Ecto neural progenitor cell (in vitro differentiated cells): ENCODE data around the gene SOX13.
"Not testable (repeated sequence)": the region's sequence is repeated elsewhere in the genome, so short reads cannot be mapped to it uniquely, and the experiment has no call there.

ENCODE experiments used
- DNase-seq: peaks from one replicate; pipeline ENCODE4 v3.0.0-alpha.2; 2018; ENCODE audit warnings: low spot score

Gene SOX13

DNA sequence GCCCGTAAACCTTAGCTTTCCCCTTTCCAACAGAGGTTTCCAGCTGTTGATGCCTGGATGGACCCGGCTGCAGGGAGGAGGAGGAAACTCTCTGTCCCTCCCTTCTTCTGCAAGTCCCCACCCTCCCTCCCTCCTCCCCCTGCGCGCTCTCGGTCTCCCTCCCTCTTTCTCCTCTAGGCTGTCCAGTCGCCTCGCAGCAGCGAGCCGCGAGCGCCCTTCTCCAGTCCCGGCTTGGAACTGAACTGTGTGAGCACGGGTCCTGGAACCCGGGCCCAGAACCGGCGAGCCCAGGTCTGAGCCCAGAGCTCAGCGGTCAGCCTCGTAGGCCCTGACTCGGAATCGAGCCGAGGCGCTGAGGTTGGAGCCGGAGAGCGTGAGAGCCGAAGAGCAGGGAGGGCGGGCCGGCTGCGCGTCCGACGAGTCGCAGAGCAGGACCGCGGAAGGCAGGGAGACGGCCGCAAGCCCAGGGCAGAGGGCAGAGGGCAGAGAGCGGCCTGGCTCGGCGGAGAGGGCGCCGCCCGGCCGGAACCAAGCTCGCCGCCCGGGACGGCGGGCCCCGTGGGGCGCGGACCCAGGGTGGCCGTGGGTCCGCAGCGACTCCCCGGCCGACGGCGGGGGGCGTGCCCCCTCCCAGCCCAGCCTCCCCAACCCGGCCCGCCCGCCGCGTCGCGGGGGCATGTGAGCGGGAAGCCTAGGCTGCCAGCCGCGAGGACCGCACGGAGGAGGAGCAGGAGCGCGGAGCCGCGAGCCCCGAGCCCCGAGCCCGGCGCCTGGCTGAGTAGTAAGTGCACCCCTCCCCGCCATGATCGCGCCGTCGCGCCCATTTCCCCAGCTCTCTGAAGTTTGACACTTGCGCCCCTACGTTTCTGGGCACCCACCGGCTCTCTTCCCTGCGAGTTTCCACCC lies at the start of gene SOX13:
Gene SOX13 (plus strand): TSS at position 185 of the 906 bp plus-strand sequence. CDS start 39,801 bp downstream, outside the sequence.
- DNase-seq, result peak; percentile 92

DNA sequence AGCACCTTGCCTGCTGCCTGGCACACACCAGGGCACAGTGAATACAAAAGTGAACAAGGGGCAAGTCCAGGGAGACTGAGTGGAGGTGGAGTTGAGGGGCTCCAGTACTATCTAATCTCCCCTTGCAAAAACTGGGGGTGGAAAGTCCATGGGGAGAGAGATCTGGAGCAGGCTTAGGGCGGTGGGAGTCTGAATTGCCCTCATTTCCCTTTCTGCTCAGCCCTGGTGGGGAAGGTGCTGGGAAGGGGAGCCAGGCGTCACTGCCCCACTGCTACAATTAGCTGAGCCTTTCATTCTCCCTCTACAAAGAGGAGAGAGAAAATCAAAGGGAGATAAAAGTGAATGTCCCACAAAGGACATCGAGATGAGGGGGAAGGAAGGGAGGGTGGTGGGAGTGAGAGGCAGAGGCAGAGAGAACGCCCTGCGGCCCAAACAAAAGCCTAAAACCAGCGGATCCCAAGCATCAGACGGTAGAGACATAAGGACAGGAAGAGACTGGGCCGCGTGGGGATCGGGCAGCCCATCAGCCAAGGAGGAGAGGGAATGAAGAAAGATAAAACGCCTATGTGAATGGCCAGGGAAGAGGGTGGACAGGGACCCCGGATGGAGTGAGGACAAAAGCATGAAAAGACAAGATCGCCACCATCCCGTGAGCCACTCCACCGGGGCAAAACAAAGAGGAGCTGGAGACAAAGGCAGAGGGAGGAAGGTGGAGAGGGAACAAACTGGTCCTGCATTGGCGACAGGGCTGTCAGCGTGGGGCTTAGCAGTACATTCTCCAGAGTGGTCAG lies 46.8 kb upstream of the SOX13 start:
- DNase-seq, result no peak

- no peak for DNase-seq
Measured at GRCh38 chr1:204027446-204027845, 45.5 kb upstream of the SOX13 start.

DNA sequence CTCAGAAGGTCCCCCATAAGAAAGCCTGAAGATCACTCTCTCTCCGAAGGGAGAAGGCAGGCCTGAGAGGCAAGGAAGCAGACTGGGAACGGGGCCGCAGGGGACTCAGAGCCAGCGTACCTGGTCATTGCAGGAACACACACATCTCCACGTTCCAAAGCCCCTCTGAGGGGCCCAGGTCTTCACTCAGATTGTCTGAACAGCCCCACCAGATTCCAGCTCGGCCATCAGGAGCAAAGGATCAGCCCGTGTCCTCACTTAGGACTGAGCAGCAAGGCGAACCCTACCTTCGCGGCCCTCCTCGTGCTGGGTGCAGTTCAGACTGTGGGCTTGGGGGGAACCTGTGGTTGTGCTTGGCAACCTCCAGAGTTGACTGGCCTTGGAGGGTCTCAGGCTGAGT lies 43.9 kb upstream of the SOX13 start:
- no peak for DNase-seq

- DNase-seq, result no peak
Measured at GRCh38 chr1:204031098-204031710, 41.7 kb upstream of the SOX13 start.

- no peak for DNase-seq
Measured at GRCh38 chr1:204032642-204033235, 40.2 kb upstream of the SOX13 start.

GRCh38 chr1:204033306-204033705 lies 39.6 kb upstream of the SOX13 start:
- no peak for DNase-seq

DNA sequence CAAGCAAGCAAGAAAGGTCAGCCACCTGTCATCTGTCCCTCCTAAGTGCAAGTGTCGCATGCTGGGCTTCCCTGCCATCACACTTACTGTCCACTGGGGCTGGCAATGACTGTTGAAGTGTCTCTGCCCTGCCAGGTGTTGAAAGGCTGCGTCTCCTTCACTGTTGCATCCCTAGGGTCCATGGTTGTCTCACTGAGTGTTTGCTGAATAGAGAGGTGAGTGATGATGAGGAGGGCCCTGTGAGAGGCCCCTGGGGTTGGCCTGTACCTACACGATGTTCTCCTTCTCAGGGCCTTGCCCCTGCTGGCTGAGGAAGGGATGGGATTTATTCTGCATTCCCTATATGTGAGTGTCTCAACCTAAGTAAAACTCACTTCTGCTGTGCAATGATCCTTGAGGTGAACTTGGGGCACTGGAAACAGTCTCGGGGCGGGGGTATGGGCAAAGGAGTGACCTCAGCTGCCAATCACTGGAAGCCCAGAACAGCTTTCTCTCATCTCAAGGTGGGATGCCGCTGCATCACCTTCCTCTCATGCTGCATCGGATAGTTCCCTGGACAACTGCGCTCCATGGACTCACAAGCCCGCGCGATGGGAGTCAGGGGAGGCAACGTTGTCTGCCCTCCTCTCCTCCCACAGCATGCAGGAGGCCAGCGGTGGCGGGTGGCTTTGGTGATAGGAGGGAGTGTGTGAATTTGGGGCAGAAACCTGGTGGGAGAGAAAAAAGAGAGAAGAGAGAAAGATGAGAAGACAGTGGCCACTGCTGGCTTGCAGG lies 35.8 kb upstream of the SOX13 start:
- DNase-seq, result no peak

DNA sequence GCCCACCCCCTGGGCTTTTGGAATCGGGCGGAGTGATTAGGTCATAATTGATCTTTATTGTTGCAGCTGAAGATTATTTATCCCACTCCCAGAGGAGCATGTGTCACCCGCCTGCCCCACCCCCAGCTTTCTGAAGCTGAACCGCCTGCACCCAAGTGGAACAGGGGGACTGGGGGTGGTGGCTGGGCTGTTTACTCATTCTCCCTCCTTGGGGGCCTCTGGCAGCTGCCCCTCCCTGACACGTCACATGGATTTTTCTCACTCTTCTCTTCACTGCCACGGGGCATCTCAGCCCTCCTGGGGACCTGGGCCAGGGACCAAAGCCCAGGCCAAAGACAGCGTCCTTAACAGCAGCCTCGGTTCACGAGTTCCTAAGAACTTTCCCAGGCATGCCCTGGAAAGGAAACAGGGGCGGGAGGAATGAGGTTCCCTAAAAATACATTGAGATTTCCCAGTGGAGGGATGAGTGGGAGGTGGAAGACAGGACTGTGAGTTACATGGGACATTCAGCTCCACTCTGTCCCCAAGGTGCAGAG lies 31.6 kb upstream of the SOX13 start:
- DNase-seq, result no peak

- no peak for DNase-seq
Measured at GRCh38 chr1:204041803-204042505, 31.0 kb upstream of the SOX13 start.

DNA sequence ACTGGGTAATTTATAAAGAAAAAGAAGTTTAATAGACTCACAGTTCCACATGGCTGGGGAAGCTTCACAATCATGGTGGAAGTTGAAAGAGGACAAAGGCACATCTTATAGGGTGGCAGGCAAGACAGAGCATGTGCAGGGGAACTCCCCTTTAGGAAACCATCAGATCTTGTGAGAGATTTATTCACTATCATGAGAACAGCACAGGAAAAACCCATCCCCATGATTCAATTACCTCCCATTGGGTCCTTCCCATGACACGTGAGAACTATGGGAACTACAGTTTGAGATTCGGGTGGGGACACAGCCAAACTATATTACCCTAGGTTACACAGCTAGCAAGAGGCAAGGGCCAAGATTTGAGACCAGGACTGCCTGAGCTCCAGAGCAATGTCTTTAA lies 30.4 kb upstream of the SOX13 start:
- DNase-seq, result no peak

DNA sequence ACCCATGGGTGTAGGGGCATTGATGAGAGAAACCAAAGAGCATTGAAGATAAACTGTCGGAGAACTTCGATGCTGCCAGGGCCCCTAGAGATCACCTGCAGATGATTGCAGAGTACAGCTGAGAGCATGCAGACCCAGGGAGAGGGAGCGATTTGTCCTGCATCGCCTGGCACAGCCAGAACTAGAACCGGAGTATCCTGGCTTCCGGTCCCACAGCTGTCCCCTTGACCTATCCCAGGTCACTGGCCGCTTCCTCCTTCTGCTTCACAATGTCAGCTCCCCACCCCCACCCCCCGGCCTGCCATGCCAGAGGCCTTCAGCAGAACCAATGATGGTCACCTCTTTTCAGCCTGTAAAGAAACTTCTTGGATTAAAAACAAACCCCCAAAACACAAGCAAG lies 29.2 kb upstream of the SOX13 start:
- no peak for DNase-seq

DNA sequence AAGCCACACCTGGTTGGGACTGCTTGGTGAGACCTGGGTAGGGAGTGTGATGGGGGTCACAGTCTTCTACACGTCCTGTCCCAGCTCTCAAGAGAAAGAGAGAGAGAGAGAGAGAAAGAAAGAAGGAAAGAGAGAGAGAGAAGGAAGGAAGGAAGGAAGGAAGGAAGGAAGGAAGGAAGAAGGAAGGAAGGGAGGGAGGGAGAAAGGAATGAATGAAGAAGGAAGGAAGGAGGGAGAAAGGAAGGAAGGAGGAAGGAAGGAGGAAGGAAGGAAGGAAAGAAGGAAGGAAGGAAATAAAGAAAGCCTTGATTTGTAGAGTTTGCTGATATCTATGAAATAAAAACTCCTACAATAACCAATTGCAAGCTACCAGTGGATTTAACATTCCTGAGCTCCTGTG lies 28.5 kb upstream of the SOX13 start:
- no peak for DNase-seq

GRCh38 chr1:204045430-204045829 lies 27.5 kb upstream of the SOX13 start:
- DNase-seq, result no peak

- no peak for DNase-seq
Measured at GRCh38 chr1:204046346-204046745, 26.6 kb upstream of the SOX13 start.

GRCh38 chr1:204048796-204049195 lies 24.1 kb upstream of the SOX13 start:
- DNase-seq, result not testable (repeated sequence)

DNA sequence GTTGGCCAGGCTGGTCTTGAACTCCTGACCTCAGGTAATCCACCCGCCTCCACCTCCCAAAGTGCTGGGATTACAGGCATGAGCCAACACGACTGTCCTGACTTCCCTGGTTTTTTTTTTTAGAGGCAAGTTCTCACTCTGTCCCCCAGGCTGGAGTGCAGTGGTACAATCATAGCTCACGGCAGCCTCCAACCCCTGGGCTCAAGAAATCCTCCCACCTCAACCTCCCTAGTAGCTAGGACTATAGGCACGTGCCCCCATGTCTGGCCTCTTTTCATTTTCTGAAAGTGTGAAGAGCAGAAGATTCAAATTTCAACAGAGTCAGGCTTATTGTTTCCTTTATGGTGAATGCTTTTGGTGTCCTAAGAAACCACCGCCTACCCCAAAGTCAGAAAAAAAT lies 21.7 kb upstream of the SOX13 start:
- DNase-seq, result no peak

GRCh38 chr1:204051718-204052117 lies 21.2 kb upstream of the SOX13 start:
- DNase-seq, result no peak

DNA sequence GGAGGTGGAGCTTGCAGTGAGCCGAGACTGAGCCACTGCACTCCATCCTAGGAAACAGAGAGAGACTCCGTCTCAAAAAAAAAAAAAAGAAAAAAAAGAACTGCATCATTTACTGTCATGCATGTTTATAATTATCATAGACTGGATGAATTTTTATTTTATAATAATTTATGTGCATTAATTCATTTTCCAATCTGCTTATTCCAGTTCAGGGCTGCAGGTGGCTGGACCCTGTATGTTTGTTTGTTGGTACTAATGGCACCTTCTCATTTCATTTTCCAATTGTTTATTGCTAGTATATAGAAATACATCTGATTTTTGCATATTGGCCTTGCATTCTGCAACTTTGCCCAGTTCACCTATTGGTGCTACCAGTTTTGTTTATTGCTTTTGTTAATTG lies 19.0 kb upstream of the SOX13 start:
- no peak for DNase-seq

GRCh38 chr1:204059970-204060369 lies 12.9 kb upstream of the SOX13 start:
- DNase-seq, result no peak

DNA sequence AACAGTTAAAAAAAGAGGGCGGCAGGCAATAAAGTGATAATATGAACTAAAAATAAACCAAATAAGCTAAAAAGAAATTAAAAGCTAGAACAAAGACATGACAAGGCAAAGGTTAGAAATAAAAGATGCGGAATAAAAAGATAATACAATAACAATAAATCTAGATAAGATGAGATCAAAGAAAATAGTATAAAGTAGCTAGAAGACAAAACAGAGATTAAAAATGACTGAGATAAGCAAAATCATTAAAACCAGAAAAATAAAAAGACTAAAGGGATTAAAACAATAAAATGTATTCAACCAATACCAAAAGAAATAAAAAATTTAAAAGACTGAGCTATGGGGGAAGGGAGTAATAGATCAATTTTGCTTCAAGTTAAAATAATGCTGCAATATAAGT lies 10.8 kb upstream of the SOX13 start:
- no peak for DNase-seq
